ENCODE data around the gene FAIM2. TPM values are rescaled to one million over a fixed set of nuclear protein-coding genes. Genes with fewer than 3 reads are reported as not detected.
A peak's percentile ranks its signal among the peaks of the same experiment; 100 is the strongest.

FAIM2 gene
- total and polyA plus RNA-seq, 7 experiments from 2014 or later: 0.22 to 0.85 TPM; not detected in 5

GRCh38 chr12:49867570-49868341 is 35.9 kb downstream of the FAIM2 start:
- Histone ChIP-seq H3K4me1 (ENCODE audit: control insufficient read depth in 2 of 2, insufficient read depth in 2 of 2, low read length in 2 of 2) (no peaks in the 10 kb centered on the region), H3K9me3 (ENCODE audit: control insufficient read depth in 2 of 3, low read length in 3 of 3) (no peaks in the 10 kb centered on the region), H3K36me3 (ENCODE audit: control insufficient read depth in 2 of 3, insufficient read depth in 3 of 3, low read length in 3 of 3) (no peaks in the 10 kb centered on the region), H3K4me3 (ENCODE audit: low read length) (no peak overlapping the region), H3K27me3 (ENCODE audit: control insufficient read depth in 2 of 2, insufficient read depth in 2 of 2, low read length in 2 of 2) (no peaks in the 10 kb centered on the region), H3K27ac (ENCODE audit: low read depth, low read length) (no peak overlapping the region)
- peak overlapping the region in 1 of 9 donors; percentile 51 for H3K27ac Mint-ChIP-seq
- H3K27me3 Mint-ChIP-seq: peaks cover 0 to 4% (median 0%) of the 10 kb centered on the region in 5 donors
- no peaks in the 10 kb centered on the region for H3K9me3 Mint-ChIP-seq
- H3K36me3 Mint-ChIP-seq: no peaks in the 10 kb centered on the region
- no peak for DNase-seq
- intact Hi-C loops (cut with micrococcal nuclease): loop anchor here (1.0 to 2.0 kb wide), 4 partner anchors 77 to 203 kb away; no protein-coding TSS in a partner anchor
- H3K4me1 Mint-ChIP-seq: peaks cover 0 to 6% (median 0%) of the 10 kb centered on the region in 7 donors
- ChIA-PET CTCF (interaction anchor here (0.6 to 1.6 kb wide), 5 partner anchors 20 to 287 kb away, joined by 3 to 5 read pairs (median 4); no protein-coding TSS in a partner anchor), POLR2A (interaction anchor here (0.6 to 1.9 kb wide), 2 partner anchors 127 to 568 kb away, joined by 3 to 9 read pairs; partner anchors contain the start of gene TMBIM6)
- no peak overlapping the region for H3K4me3 Mint-ChIP-seq
- no peak for ATAC-seq

GRCh38 chr12:49866859-49867569 is 36.7 kb downstream of the FAIM2 start:
- H3K27ac ChIP-seq (ENCODE audit: low read depth, low read length): no peak overlapping the region
- ChIA-PET POLR2A (interaction anchor here (0.7 to 1.9 kb wide), 3 partner anchors 24 to 126 kb away, joined by 3 to 9 read pairs (median 4); partner anchors contain the start of genes BCDIN3D and TMBIM6), CTCF (interaction anchor here (0.5 to 1.6 kb wide), 6 partner anchors 19 to 392 kb away, joined by 3 to 4 read pairs (median 4); no protein-coding TSS in a partner anchor)
- DNase-seq (peak; percentile 46 to 80 (median 62)), ATAC-seq (peak; percentile 86)
- Mint-ChIP-seq H3K4me1 (peaks cover 0 to 6% (median 0%) of the 10 kb centered on the region in 7 donors), H3K27ac (no peak overlapping the region), H3K4me3 (no peak overlapping the region), H3K36me3 (no peaks in the 10 kb centered on the region), H3K9me3 (peaks cover 0 to 1% (median 0%) of the 10 kb centered on the region in 11 donors), H3K27me3 (peaks cover 0 to 4% (median 0%) of the 10 kb centered on the region in 5 donors)
- intact Hi-C loops (cut with micrococcal nuclease): loop anchor here (1.0 to 2.0 kb wide), 4 partner anchors 78 to 203 kb away; no protein-coding TSS in a partner anchor
- H3K27me3 ChIP-seq (ENCODE audit: control insufficient read depth in 2 of 2, insufficient read depth in 2 of 2, low read length in 2 of 2): no peaks in the 10 kb centered on the region
- H3K4me1 ChIP-seq (ENCODE audit: control insufficient read depth in 2 of 2, insufficient read depth in 2 of 2, low read length in 2 of 2): no peaks in the 10 kb centered on the region
- no peaks in the 10 kb centered on the region for H3K36me3 ChIP-seq (ENCODE audit: control insufficient read depth in 2 of 3, insufficient read depth in 3 of 3, low read length in 3 of 3)
- no peaks in the 10 kb centered on the region for H3K9me3 ChIP-seq (ENCODE audit: control insufficient read depth in 2 of 3, low read length in 3 of 3)
- H3K4me3 ChIP-seq (ENCODE audit: low read length): no peak overlapping the region

GRCh38 chr12:49865782-49866135 is 37.9 kb downstream of the FAIM2 start:
- intact Hi-C loops (cut with micrococcal nuclease): loop anchor here in 1 of 2 donors (2.0 kb wide), 1 partner anchor 79 kb away; no protein-coding TSS in a partner anchor
- H3K27ac ChIP-seq (ENCODE audit: low read depth, low read length): no peak overlapping the region
- H3K4me3 ChIP-seq (ENCODE audit: low read length): no peak overlapping the region
- H3K9me3 Mint-ChIP-seq: peaks cover 0 to 1% (median 0%) of the 10 kb centered on the region in 11 donors
- no peaks in the 10 kb centered on the region for H3K27me3 ChIP-seq (ENCODE audit: control insufficient read depth in 2 of 2, insufficient read depth in 2 of 2, low read length in 2 of 2)
- H3K4me1 Mint-ChIP-seq: peaks cover 0 to 6% (median 0%) of the 10 kb centered on the region in 7 donors
- ChIA-PET CTCF (interaction anchor here (2.0 kb wide), 1 partner anchor 88 kb away, joined by 6 read pairs; no protein-coding TSS in a partner anchor), POLR2A (interaction anchor here (0.5 to 1.9 kb wide), 5 partner anchors 20 to 552 kb away, joined by 3 to 9 read pairs (median 4); partner anchors contain the start of gene TMBIM6)
- peak overlapping the region in 1 of 10 donors; percentile 17 for H3K4me3 Mint-ChIP-seq
- no peak for DNase-seq
- H3K36me3 ChIP-seq (ENCODE audit: control insufficient read depth in 2 of 3, insufficient read depth in 3 of 3, low read length in 3 of 3): no peaks in the 10 kb centered on the region
- peaks cover 0 to 4% (median 0%) of the 10 kb centered on the region in 5 donors for H3K27me3 Mint-ChIP-seq
- no peaks in the 10 kb centered on the region for H3K36me3 Mint-ChIP-seq
- no peaks in the 10 kb centered on the region for H3K4me1 ChIP-seq (ENCODE audit: control insufficient read depth in 2 of 2, insufficient read depth in 2 of 2, low read length in 2 of 2)
- peak overlapping the region in 1 of 9 donors; percentile 51 for H3K27ac Mint-ChIP-seq
- H3K9me3 ChIP-seq (ENCODE audit: control insufficient read depth in 2 of 3, low read length in 3 of 3): no peaks in the 10 kb centered on the region
- ATAC-seq: no peak

GRCh38 chr12:49865109-49865781 is 38.5 kb downstream of the FAIM2 start:
- peaks cover 0 to 6% (median 0%) of the 10 kb centered on the region in 7 donors for H3K4me1 Mint-ChIP-seq
- no peaks in the 10 kb centered on the region for H3K27me3 ChIP-seq (ENCODE audit: control insufficient read depth in 2 of 2, insufficient read depth in 2 of 2, low read length in 2 of 2)
- POLR2A ChIA-PET: interaction anchor here (0.5 to 1.0 kb wide), 3 partner anchors 21 to 552 kb away, joined by 3 to 9 read pairs (median 4); no protein-coding TSS in a partner anchor
- intact Hi-C loops (cut with micrococcal nuclease): no loop called here
- H3K27me3 Mint-ChIP-seq: peaks cover 0 to 4% (median 0%) of the 10 kb centered on the region in 5 donors
- H3K4me3 ChIP-seq (ENCODE audit: low read length): no peak overlapping the region
- H3K4me3 Mint-ChIP-seq: peak overlapping the region in 1 of 10 donors; percentile 17
- peaks cover 0 to 1% (median 0%) of the 10 kb centered on the region in 11 donors for H3K9me3 Mint-ChIP-seq
- H3K27ac ChIP-seq (ENCODE audit: low read depth, low read length): no peak overlapping the region
- DNase-seq (no peak), ATAC-seq (no peak)
- H3K9me3 ChIP-seq (ENCODE audit: control insufficient read depth in 2 of 3, low read length in 3 of 3): no peaks in the 10 kb centered on the region
- H3K27ac Mint-ChIP-seq: peak overlapping the region in 1 of 9 donors; percentile 51
- H3K4me1 ChIP-seq (ENCODE audit: control insufficient read depth in 2 of 2, insufficient read depth in 2 of 2, low read length in 2 of 2): no peaks in the 10 kb centered on the region
- no peaks in the 10 kb centered on the region for H3K36me3 ChIP-seq (ENCODE audit: control insufficient read depth in 2 of 3, insufficient read depth in 3 of 3, low read length in 3 of 3)
- CTCF ChIA-PET: interaction anchor here (0.6 to 2.0 kb wide), 2 partner anchors 84 to 87 kb away, joined by 4 to 6 read pairs; no protein-coding TSS in a partner anchor
- no peaks in the 10 kb centered on the region for H3K36me3 Mint-ChIP-seq

- no peak overlapping the region for H3K27ac Mint-ChIP-seq
- Histone ChIP-seq H3K9me3 (ENCODE audit: control insufficient read depth in 2 of 3, low read length in 3 of 3) (no peaks in the 10 kb centered on the region), H3K36me3 (ENCODE audit: control insufficient read depth in 2 of 3, insufficient read depth in 3 of 3, low read length in 3 of 3) (no peaks in the 10 kb centered on the region), H3K4me3 (ENCODE audit: low read length) (no peak overlapping the region), H3K4me1 (ENCODE audit: control insufficient read depth in 2 of 2, insufficient read depth in 2 of 2, low read length in 2 of 2) (no peaks in the 10 kb centered on the region), H3K27ac (ENCODE audit: low read depth, low read length) (no peak overlapping the region), H3K27me3 (ENCODE audit: control insufficient read depth in 2 of 2, insufficient read depth in 2 of 2, low read length in 2 of 2) (no peaks in the 10 kb centered on the region)
- peaks cover 0 to 6% (median 0%) of the 10 kb centered on the region in 11 donors for H3K9me3 Mint-ChIP-seq
- peaks cover 0 to 6% (median 0%) of the 10 kb centered on the region in 7 donors for H3K4me1 Mint-ChIP-seq
- no peak for ATAC-seq
- ChIA-PET CTCF (interaction anchor here (0.6 to 2.0 kb wide), 2 partner anchors 84 to 87 kb away, joined by 4 to 6 read pairs; no protein-coding TSS in a partner anchor), POLR2A (no interaction called here)
- no peak for DNase-seq
- H3K4me3 Mint-ChIP-seq: no peak overlapping the region
- intact Hi-C loops (cut with micrococcal nuclease): no loop called here
- H3K27me3 Mint-ChIP-seq: peaks cover 0 to 6% (median 0%) of the 10 kb centered on the region in 5 donors
- peaks cover 0 to 3% (median 2%) of the 10 kb centered on the region in 5 donors for H3K36me3 Mint-ChIP-seq
Measured at GRCh38 chr12:49864798-49865090, 39.0 kb downstream of the FAIM2 start.
